Measurements from ENCODE around the gene SLC35E4. TPM values are rescaled to one million over a fixed set of nuclear protein-coding genes. Genes with fewer than 3 reads are reported as not detected.
"Not testable (repeated sequence)": the region's sequence is repeated elsewhere in the genome, so short reads cannot be mapped to it uniquely, and the experiment has no call there.

The SLC35E4 gene
- total and polyA plus RNA-seq, 4 donors, result 0.14 to 1.2 (median 0.30) TPM

- TF ChIP-seq, protein P1, sequence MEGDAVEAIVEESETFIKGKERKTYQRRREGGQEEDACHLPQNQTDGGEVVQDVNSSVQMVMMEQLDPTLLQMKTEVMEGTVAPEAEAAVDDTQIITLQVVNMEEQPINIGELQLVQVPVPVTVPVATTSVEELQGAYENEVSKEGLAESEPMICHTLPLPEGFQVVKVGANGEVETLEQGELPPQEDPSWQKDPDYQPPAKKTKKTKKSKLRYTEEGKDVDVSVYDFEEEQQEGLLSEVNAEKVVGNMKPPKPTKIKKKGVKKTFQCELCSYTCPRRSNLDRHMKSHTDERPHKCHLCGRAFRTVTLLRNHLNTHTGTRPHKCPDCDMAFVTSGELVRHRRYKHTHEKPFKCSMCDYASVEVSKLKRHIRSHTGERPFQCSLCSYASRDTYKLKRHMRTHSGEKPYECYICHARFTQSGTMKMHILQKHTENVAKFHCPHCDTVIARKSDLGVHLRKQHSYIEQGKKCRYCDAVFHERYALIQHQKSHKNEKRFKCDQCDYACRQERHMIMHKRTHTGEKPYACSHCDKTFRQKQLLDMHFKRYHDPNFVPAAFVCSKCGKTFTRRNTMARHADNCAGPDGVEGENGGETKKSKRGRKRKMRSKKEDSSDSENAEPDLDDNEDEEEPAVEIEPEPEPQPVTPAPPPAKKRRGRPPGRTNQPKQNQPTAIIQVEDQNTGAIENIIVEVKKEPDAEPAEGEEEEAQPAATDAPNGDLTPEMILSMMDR (IDR thresholded peaks at IDR 0.05; ENCODE audit: low read depth, low read length, missing input control), result no peak
- TF ChIP-seq GABPA (IDR thresholded peaks at IDR 0.05 in 1 of 2, conservative IDR thresholded peaks at IDR 0.05 in 1 of 2), result no peak
- no peak for TF ChIP-seq ATF3 (IDR thresholded peaks at IDR 0.05)
- no peak for TF ChIP-seq JUND (IDR thresholded peaks at IDR 0.05)
- TF ChIP-seq TAF1 (conservative IDR thresholded peaks at IDR 0.05), result no peak
- TF ChIP-seq, protein P2, sequence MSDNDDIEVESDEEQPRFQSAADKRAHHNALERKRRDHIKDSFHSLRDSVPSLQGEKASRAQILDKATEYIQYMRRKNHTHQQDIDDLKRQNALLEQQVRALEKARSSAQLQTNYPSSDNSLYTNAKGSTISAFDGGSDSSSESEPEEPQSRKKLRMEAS (IDR thresholded peaks at IDR 0.05), result no peak
- TF ChIP-seq FOXA2 (IDR thresholded peaks at IDR 0.05), result no peak
- TF ChIP-seq RAD21 (IDR thresholded peaks at IDR 0.05), result no peak
- no peak for TF ChIP-seq REST (IDR thresholded peaks at IDR 0.05)
- no peak for TF ChIP-seq NR2F2 (IDR thresholded peaks at IDR 0.05)
- DNase-seq (ENCODE audit: low spot score), result no peak
- no peak overlapping the region for H3K4me3 ChIP-seq (ENCODE audit: low read depth in 1 of 3, low read length in 3 of 3)
- H3K27me3 ChIP-seq (ENCODE audit: control insufficient read depth in 4 of 4, insufficient read depth in 4 of 4, low read length in 3 of 4), result no peaks in the 10 kb centered on the region
- no peaks in the 10 kb centered on the region for H3K9me3 ChIP-seq (ENCODE audit: control insufficient read depth in 4 of 4, low read length in 3 of 4)
- no peak overlapping the region for H3K9ac ChIP-seq (ENCODE audit: low read depth in 1 of 2, low read length in 2 of 2)
- 92% methylated on average over 6 of the region's 6 CpGs for WGBS
- H3K4me1 ChIP-seq (ENCODE audit: control insufficient read depth in 4 of 4, insufficient read depth in 4 of 4, low read length in 3 of 4), result no peaks in the 10 kb centered on the region
- H3K27ac ChIP-seq (ENCODE audit: low read depth in 1 of 2, low read length in 2 of 2), result no peak overlapping the region
- H3K36me3 ChIP-seq (ENCODE audit: control insufficient read depth in 4 of 4, insufficient read depth in 3 of 4, low read depth in 1 of 4, low read length in 3 of 4), result no peaks in the 10 kb centered on the region
Observed at GRCh38 chr22:30674482-30674881, 38.9 kb downstream of the SLC35E4 start.

- WGBS, result 92% methylated on average over 9 of the region's 9 CpGs
- TF ChIP-seq YY1 (IDR thresholded peaks at IDR 0.05) (no peak), HNF4A (conservative IDR thresholded peaks at IDR 0.05) (no peak), FOXA1 (IDR thresholded peaks at IDR 0.05) (no peak), JUND (IDR thresholded peaks at IDR 0.05) (no peak), FOXA2 (IDR thresholded peaks at IDR 0.05) (no peak), TAF1 (conservative IDR thresholded peaks at IDR 0.05) (no peak), NR2F2 (IDR thresholded peaks at IDR 0.05) (no peak), RAD21 (IDR thresholded peaks at IDR 0.05) (no peak), SP1 (IDR thresholded peaks at IDR 0.05) (no peak), EGR1 (IDR thresholded peaks at IDR 0.05; ENCODE audit: low read depth in 2 of 2) (no peak)
Observed at GRCh38 chr22:30675436-30675835, 39.9 kb downstream of the SLC35E4 start.

GRCh38 chr22:30676565-30676964 is 41.0 kb downstream of the SLC35E4 start:
- not testable (repeated sequence) for H3K4me1 ChIP-seq (ENCODE audit: control insufficient read depth in 4 of 4, insufficient read depth in 4 of 4, low read length in 3 of 4); H3K36me3 ChIP-seq (ENCODE audit: control insufficient read depth in 4 of 4, insufficient read depth in 3 of 4, low read depth in 1 of 4, low read length in 3 of 4); H3K9ac ChIP-seq (ENCODE audit: low read depth in 1 of 2, low read length in 2 of 2); H3K4me3 ChIP-seq (ENCODE audit: low read depth in 1 of 3, low read length in 3 of 3); H3K27me3 ChIP-seq (ENCODE audit: control insufficient read depth in 4 of 4, insufficient read depth in 4 of 4, low read length in 3 of 4); H3K27ac ChIP-seq (ENCODE audit: low read depth in 1 of 2, low read length in 2 of 2); DNase-seq (ENCODE audit: low spot score); H3K9me3 ChIP-seq (ENCODE audit: control insufficient read depth in 4 of 4, low read length in 3 of 4)
- WGBS, result 72% methylated on average over 3 of the region's 3 CpGs

More at GRCh38 chr22:30675436-30675835, 39.9 kb downstream of the SLC35E4 start:
- DNase-seq (ENCODE audit: low spot score), result no peak
- no peaks in the 10 kb centered on the region for H3K4me1 ChIP-seq (ENCODE audit: control insufficient read depth in 4 of 4, insufficient read depth in 4 of 4, low read length in 3 of 4)
- H3K27ac ChIP-seq (ENCODE audit: low read depth in 1 of 2, low read length in 2 of 2), result no peak overlapping the region
- H3K4me3 ChIP-seq (ENCODE audit: low read depth in 1 of 3, low read length in 3 of 3), result no peak overlapping the region
- no peaks in the 10 kb centered on the region for H3K27me3 ChIP-seq (ENCODE audit: control insufficient read depth in 4 of 4, insufficient read depth in 4 of 4, low read length in 3 of 4)
- no peaks in the 10 kb centered on the region for H3K36me3 ChIP-seq (ENCODE audit: control insufficient read depth in 4 of 4, insufficient read depth in 3 of 4, low read depth in 1 of 4, low read length in 3 of 4)
- no peaks in the 10 kb centered on the region for H3K9me3 ChIP-seq (ENCODE audit: control insufficient read depth in 4 of 4, low read length in 3 of 4)
- no peak overlapping the region for H3K9ac ChIP-seq (ENCODE audit: low read depth in 1 of 2, low read length in 2 of 2)

GRCh38 chr22:30679895-30680690 is 44.5 kb downstream of the SLC35E4 start:
- not testable (repeated sequence) for H3K9me3 ChIP-seq (ENCODE audit: control insufficient read depth in 4 of 4, low read length in 3 of 4); H3K27me3 ChIP-seq (ENCODE audit: control insufficient read depth in 4 of 4, insufficient read depth in 4 of 4, low read length in 3 of 4); H3K27ac ChIP-seq (ENCODE audit: low read depth in 1 of 2, low read length in 2 of 2); H3K4me1 ChIP-seq (ENCODE audit: control insufficient read depth in 4 of 4, insufficient read depth in 4 of 4, low read length in 3 of 4); H3K36me3 ChIP-seq (ENCODE audit: control insufficient read depth in 4 of 4, insufficient read depth in 3 of 4, low read depth in 1 of 4, low read length in 3 of 4); H3K9ac ChIP-seq (ENCODE audit: low read depth in 1 of 2, low read length in 2 of 2); H3K4me3 ChIP-seq (ENCODE audit: low read depth in 1 of 3, low read length in 3 of 3); DNase-seq (ENCODE audit: low spot score)
- 69% methylated on average over 12 of the region's 12 CpGs for WGBS

Measured in liver (tissue), 9 donors.